GM23338 (cell line): ENCODE data around the gene ARHGAP4. TPM values are rescaled to one million over a fixed set of nuclear protein-coding genes. Genes with fewer than 3 reads are reported as not detected.

Source experiments
- ATAC-seq: fragments of 200-7000 bp; cut with Tn5 transposase; 3 replicates; pipeline ENCODE4 v1.9.1; 2020
- DNase-seq: peaks from one replicate; pipeline ENCODE4 v3.0.0-alpha.2; 2015; ENCODE audit warnings: low spot score
- H2AFZ ChIP-seq: fragments of 200-600 bp; sonication (generic); 2 replicates; pipeline ENCODE4 v1.8.0; 2016; ENCODE audit warnings: antibody characterized with exemption, mild to moderate bottlenecking, moderate library complexity
- H3F3A ChIP-seq: fragments of 200-600 bp; sonication (generic); replicated peaks from 2 replicates; pipeline ENCODE4 v1.8.0; 2017; ENCODE audit warnings: antibody characterized with exemption, mixed run types, low read depth
- H3K27ac ChIP-seq: fragments of 200-600 bp; sonication (generic); 2 replicates; pipeline ENCODE4 v1.6.1; 2016; ENCODE audit warnings: low read depth
- H3K27me3 ChIP-seq: fragments of 200-600 bp; sonication (generic); 2 replicates; pipeline ENCODE4 v1.8.0; 2016; ENCODE audit warnings: mild to moderate bottlenecking, mixed run types, moderate library complexity; ENCODE audit not compliant: insufficient read depth
- H3K36me3 ChIP-seq: fragments of 200-600 bp; sonication (generic); 2 replicates; pipeline ENCODE4 v1.8.0; 2016; ENCODE audit warnings: mild to moderate bottlenecking; ENCODE audit not compliant: insufficient read depth
- H3K4me1 ChIP-seq: fragments of 200-600 bp; sonication (generic); 2 replicates; pipeline ENCODE4 v1.8.0; 2016; ENCODE audit warnings: mild to moderate bottlenecking, moderate library complexity; ENCODE audit not compliant: insufficient read depth
- H3K4me2 ChIP-seq: fragments of 200-600 bp; sonication (generic); 2 replicates; pipeline ENCODE4 v1.7.1; 2017; ENCODE audit warnings: mixed run types
- H3K4me3 ChIP-seq: fragments of 200-600 bp; sonication (generic); 2 replicates; pipeline ENCODE4 v1.6.1; 2016; ENCODE audit warnings: mixed run types
- H3K79me2 ChIP-seq: fragments of 200-600 bp; sonication (generic); replicated peaks from 2 replicates; pipeline ENCODE4 v1.8.0; 2017; ENCODE audit warnings: mild to moderate bottlenecking; ENCODE audit not compliant: insufficient read depth
- H3K9me2 ChIP-seq: fragments of 200-600 bp; sonication (generic); 2 replicates; pipeline ENCODE4 v1.8.0; 2017; ENCODE audit not compliant: insufficient read depth
- H4K20me1 ChIP-seq: fragments of 200-600 bp; sonication (generic); replicated peaks from 2 replicates; pipeline ENCODE4 v1.8.0; 2017; ENCODE audit warnings: mild to moderate bottlenecking; ENCODE audit not compliant: insufficient read depth
- H3K27ac Mint-ChIP-seq: 2 replicates; pipeline ENCODE4 v1.8.0; 2020; ENCODE audit warnings: inconsistent platforms, mild to moderate bottlenecking, moderate library complexity, mixed read lengths
- H3K27me3 Mint-ChIP-seq: 3 replicates; pipeline ENCODE4 v1.8.0; 2022; ENCODE audit warnings: low read depth, mild to moderate bottlenecking, moderate library complexity, mixed read lengths, inconsistent platforms; ENCODE audit not compliant: insufficient read depth, poor library complexity
- H3K36me3 Mint-ChIP-seq: 3 replicates; pipeline ENCODE4 v1.8.0; 2021; ENCODE audit warnings: low read depth, mild to moderate bottlenecking, inconsistent platforms, moderate library complexity, mixed read lengths
- H3K4me1 Mint-ChIP-seq: 3 replicates; pipeline ENCODE4 v1.8.0; 2020; ENCODE audit warnings: mild to moderate bottlenecking, inconsistent platforms, mixed read lengths
- H3K4me3 Mint-ChIP-seq: 3 replicates; pipeline ENCODE4 v1.8.0; 2021; ENCODE audit warnings: moderate library complexity, mild to moderate bottlenecking, inconsistent platforms, mixed read lengths
- H3K9me3 Mint-ChIP-seq: 3 replicates; pipeline ENCODE4 v1.8.0; 2020; ENCODE audit warnings: moderate library complexity, mild to moderate bottlenecking, inconsistent platforms, mixed read lengths
- CREB1 ChIP-seq: fragments of 250-450 bp; sonication (Bioruptor Pico); IDR thresholded peaks from 2 replicates; pipeline ENCODE4 v1.5.0; 2020; ENCODE audit warnings: low read depth, mild to moderate bottlenecking, moderate library complexity
- CTCF ChIP-seq, 2 experiments: fragments of 200-600 bp in 1 of 2; sonication (generic) in 1 of 2; conservative IDR thresholded peaks; 2 replicates each; pipeline versions ENCODE4 v1.5.1 to v1.6.1; 2016 to 2017; ENCODE audit warnings: antibody characterized with exemption in 2 of 2, low read depth in 2 of 2, mild to moderate bottlenecking in 2 of 2, moderate library complexity in 1 of 2
- EZH2 ChIP-seq: fragments of 200-600 bp; sonication (generic); IDR thresholded peaks from one replicate; pipeline ENCODE4 v1.8.0; 2017; ENCODE audit warnings: antibody characterized with exemption, mild to moderate bottlenecking, low read depth; ENCODE audit not compliant: unreplicated experiment
- EZH2phosphoT487 ChIP-seq: fragments of 200-600 bp; sonication (generic); IDR thresholded peaks from one replicate; pipeline ENCODE4 v1.8.1; 2018; ENCODE audit warnings: antibody characterized with exemption; ENCODE audit not compliant: unreplicated experiment
- JUNB ChIP-seq: IDR thresholded peaks from one replicate; pipeline ENCODE4 v1.6.1; 2016; ENCODE audit warnings: antibody characterized with exemption; ENCODE audit not compliant: unreplicated experiment
- NANOG ChIP-seq: IDR thresholded peaks from 2 replicates; pipeline ENCODE4 v1.6.1; 2016; ENCODE audit warnings: antibody characterized with exemption, borderline replicate concordance
- POLR2AphosphoS5 ChIP-seq: IDR thresholded peaks from 2 replicates; pipeline ENCODE4 v1.6.1; 2016; ENCODE audit warnings: antibody characterized with exemption, low read depth
- REST ChIP-seq: IDR thresholded peaks from one replicate; pipeline ENCODE4 v1.6.1; 2018; ENCODE audit warnings: antibody characterized with exemption; ENCODE audit not compliant: unreplicated experiment
- STAT1 ChIP-seq: IDR thresholded peaks from one replicate; pipeline ENCODE4 v1.6.1; 2016; ENCODE audit warnings: antibody characterized with exemption; ENCODE audit not compliant: unreplicated experiment
- ZNF114 ChIP-seq: fragments of 250-450 bp; sonication (Bioruptor Pico); IDR thresholded peaks from 2 replicates; pipeline ENCODE4 v1.5.0; 2020; ENCODE audit warnings: mild to moderate bottlenecking, moderate library complexity
- ZNF331 ChIP-seq: fragments of 250-450 bp; sonication (Bioruptor Pico); IDR thresholded peaks from 2 replicates; pipeline ENCODE4 v1.5.0; 2020; ENCODE audit warnings: low read depth, mild to moderate bottlenecking, moderate library complexity
- polyA plus RNA-seq: library from polyadenylated mRNA; unstranded; fragments of >200 nt; fragmentation: Nextera tagmentation; extraction: Ambion mirVana; gene quantifications from 2 replicates; pipeline ENCODE4 v1.2.1, GENCODE V29; 2016
- total RNA-seq: library from RNA; depleted of rRNA; stranded (reverse); fragments of >200 nt; shearing (Covaris generic); gene quantifications from 2 replicates; pipeline ENCODE4 v1.2.3, GENCODE V29; 2014
- TF ChIP-seq, protein P1 (sequence below): IDR thresholded peaks from 2 replicates; pipeline ENCODE4 v1.6.1; 2016; ENCODE audit warnings: antibody characterized with exemption
- TF ChIP-seq, protein P2 (sequence below): fragments of 250-450 bp; sonication (Bioruptor Pico); IDR thresholded peaks from 2 replicates; pipeline ENCODE4 v1.5.0; 2020; ENCODE audit warnings: mild to moderate bottlenecking, moderate library complexity

ARHGAP4 gene
- total and polyA plus RNA-seq, 2 experiments from 2014 or later, result 21.5 to 59.5 TPM

DNA sequence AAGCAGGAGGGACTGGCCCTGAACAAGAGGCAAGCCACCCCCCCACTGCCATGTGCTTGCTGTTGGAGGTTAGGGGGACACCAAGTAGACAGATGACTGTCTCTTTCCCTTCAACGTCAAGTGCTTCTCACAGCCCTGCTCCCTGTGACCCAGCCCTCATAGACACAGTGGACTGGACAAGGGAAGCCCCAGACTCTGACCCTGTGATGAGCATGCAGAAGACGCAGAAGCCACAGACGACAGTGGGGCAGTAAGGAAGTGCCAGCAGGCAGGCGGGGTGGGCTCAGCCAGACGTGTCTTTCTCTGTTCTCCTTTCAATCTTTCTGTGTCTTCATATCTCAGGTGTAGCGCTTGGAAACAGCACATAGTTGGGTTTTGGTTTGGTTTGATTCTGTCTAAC lies 37.7 kb downstream of the ARHGAP4 start:
- no peaks in the 10 kb centered on the region for H4K20me1 ChIP-seq

More for the DNA sequence above, 37.7 kb downstream of the ARHGAP4 start:
- Histone ChIP-seq H3K9me2 (no peaks in the 10 kb centered on the region), H3K27ac (no peak overlapping the region), H3K79me2 (no peaks in the 10 kb centered on the region), H2AFZ (no peak overlapping the region), H3K36me3 (no peaks in the 10 kb centered on the region), H3F3A (no peaks in the 10 kb centered on the region), H3K4me2 (no peak overlapping the region), H3K27me3 (no peaks in the 10 kb centered on the region; the same call in 1 of the 2 replicates), H3K4me1 (peaks cover 7% of the 10 kb centered on the region; the same call in 1 of the 2 replicates), H3K4me3 (no peak overlapping the region)
- Mint-ChIP-seq H3K4me1 (peaks cover 20% of the 10 kb centered on the region), H3K4me3 (no peak overlapping the region), H3K9me3 (no peaks in the 10 kb centered on the region; the same call in 2 of the 3 replicates), H3K27me3 (peaks cover 6% of the 10 kb centered on the region), H3K27ac (no peak overlapping the region), H3K36me3 (no peaks in the 10 kb centered on the region; the same call in 2 of the 3 replicates)
- TF ChIP-seq NANOG (no peak), CTCF (conservative IDR thresholded peaks at IDR 0.05; ENCODE audit: low read depth in 2 of 2) (no peak), POLR2AphosphoS5 (no peak), EZH2 (no peak), ZNF114 (CRISPR knock-in tag) (no peak), REST (no peak), ZNF331 (CRISPR knock-in tag) (no peak), CREB1 (CRISPR knock-in tag) (no peak), STAT1 (no peak), JUNB (no peak), EZH2phosphoT487 (no peak)
- TF ChIP-seq, protein P1, sequence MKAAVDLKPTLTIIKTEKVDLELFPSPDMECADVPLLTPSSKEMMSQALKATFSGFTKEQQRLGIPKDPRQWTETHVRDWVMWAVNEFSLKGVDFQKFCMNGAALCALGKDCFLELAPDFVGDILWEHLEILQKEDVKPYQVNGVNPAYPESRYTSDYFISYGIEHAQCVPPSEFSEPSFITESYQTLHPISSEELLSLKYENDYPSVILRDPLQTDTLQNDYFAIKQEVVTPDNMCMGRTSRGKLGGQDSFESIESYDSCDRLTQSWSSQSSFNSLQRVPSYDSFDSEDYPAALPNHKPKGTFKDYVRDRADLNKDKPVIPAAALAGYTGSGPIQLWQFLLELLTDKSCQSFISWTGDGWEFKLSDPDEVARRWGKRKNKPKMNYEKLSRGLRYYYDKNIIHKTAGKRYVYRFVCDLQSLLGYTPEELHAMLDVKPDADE, result no peak
- TF ChIP-seq, protein P2, sequence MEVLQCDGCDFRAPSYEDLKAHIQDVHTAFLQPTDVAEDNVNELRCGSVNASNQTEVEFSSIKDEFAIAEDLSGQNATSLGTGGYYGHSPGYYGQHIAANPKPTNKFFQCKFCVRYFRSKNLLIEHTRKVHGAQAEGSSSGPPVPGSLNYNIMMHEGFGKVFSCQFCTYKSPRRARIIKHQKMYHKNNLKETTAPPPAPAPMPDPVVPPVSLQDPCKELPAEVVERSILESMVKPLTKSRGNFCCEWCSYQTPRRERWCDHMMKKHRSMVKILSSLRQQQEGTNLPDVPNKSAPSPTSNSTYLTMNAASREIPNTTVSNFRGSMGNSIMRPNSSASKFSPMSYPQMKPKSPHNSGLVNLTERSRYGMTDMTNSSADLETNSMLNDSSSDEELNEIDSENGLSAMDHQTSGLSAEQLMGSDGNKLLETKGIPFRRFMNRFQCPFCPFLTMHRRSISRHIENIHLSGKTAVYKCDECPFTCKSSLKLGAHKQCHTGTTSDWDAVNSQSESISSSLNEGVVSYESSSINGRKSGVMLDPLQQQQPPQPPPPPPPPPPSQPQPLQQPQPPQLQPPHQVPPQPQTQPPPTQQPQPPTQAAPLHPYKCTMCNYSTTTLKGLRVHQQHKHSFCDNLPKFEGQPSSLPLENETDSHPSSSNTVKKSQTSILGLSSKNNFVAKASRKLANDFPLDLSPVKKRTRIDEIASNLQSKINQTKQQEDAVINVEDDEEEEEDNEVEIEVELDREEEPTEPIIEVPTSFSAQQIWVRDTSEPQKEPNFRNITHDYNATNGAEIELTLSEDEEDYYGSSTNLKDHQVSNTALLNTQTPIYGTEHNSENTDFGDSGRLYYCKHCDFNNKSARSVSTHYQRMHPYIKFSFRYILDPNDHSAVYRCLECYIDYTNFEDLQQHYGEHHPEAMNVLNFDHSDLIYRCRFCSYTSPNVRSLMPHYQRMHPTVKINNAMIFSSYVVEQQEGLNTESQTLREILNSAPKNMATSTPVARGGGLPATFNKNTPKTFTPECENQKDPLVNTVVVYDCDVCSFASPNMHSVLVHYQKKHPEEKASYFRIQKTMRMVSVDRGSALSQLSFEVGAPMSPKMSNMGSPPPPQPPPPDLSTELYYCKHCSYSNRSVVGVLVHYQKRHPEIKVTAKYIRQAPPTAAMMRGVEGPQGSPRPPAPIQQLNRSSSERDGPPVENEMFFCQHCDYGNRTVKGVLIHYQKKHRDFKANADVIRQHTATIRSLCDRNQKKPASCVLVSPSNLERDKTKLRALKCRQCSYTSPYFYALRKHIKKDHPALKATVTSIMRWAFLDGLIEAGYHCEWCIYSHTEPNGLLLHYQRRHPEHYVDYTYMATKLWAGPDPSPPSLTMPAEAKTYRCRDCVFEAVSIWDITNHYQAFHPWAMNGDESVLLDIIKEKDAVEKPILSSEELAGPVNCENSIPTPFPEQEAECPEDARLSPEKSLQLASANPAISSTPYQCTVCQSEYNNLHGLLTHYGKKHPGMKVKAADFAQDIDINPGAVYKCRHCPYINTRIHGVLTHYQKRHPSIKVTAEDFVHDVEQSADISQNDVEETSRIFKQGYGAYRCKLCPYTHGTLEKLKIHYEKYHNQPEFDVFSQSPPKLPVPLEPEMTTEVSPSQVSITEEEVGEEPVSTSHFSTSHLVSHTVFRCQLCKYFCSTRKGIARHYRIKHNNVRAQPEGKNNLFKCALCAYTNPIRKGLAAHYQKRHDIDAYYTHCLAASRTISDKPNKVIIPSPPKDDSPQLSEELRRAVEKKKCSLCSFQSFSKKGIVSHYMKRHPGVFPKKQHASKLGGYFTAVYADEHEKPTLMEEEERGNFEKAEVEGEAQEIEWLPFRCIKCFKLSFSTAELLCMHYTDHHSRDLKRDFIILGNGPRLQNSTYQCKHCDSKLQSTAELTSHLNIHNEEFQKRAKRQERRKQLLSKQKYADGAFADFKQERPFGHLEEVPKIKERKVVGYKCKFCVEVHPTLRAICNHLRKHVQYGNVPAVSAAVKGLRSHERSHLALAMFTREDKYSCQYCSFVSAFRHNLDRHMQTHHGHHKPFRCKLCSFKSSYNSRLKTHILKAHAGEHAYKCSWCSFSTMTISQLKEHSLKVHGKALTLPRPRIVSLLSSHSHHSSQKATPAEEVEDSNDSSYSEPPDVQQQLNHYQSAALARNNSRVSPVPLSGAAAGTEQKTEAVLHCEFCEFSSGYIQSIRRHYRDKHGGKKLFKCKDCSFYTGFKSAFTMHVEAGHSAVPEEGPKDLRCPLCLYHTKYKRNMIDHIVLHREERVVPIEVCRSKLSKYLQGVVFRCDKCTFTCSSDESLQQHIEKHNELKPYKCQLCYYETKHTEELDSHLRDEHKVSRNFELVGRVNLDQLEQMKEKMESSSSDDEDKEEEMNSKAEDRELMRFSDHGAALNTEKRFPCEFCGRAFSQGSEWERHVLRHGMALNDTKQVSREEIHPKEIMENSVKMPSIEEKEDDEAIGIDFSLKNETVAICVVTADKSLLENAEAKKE (CRISPR knock-in tag), result no peak
- DNase-seq (no peak), ATAC-seq (no peak)
